Endodermal cell (in vitro differentiated cells): ENCODE results near the gene ZNF248. TPM values are rescaled to one million over a fixed set of nuclear protein-coding genes. Genes with fewer than 3 reads are reported as not detected.

Experiments
- DNase-seq: peaks from one replicate; pipeline ENCODE4 v3.0.0-alpha.2; 2017
- H3K27ac ChIP-seq: 2 replicates; pipeline ENCODE4 v1.5.1; 2013; ENCODE audit warnings: mild to moderate bottlenecking, low read depth, low read length, moderate library complexity
- H3K27me3 ChIP-seq: 2 replicates; pipeline ENCODE4 v1.6.1; 2013; ENCODE audit warnings: mild to moderate bottlenecking, low read length, moderate library complexity; ENCODE audit not compliant: insufficient read depth, control insufficient read depth, poor library complexity, severe bottlenecking
- H3K36me3 ChIP-seq: 2 replicates; pipeline ENCODE4 v1.7.0; 2013; ENCODE audit warnings: mild to moderate bottlenecking, low read length, moderate library complexity; ENCODE audit not compliant: control insufficient read depth, insufficient read depth
- H3K4me1 ChIP-seq: one replicate; pipeline ENCODE4 v1.7.0; 2013; ENCODE audit warnings: low read length; ENCODE audit not compliant: control insufficient read depth, insufficient read depth
- H3K4me3 ChIP-seq: 2 replicates; pipeline ENCODE4 v1.5.1; 2013; ENCODE audit warnings: mild to moderate bottlenecking, low read length, moderate library complexity
- H3K9ac ChIP-seq: 2 replicates; pipeline ENCODE4 v1.6.1; 2013; ENCODE audit warnings: mild to moderate bottlenecking, low read length, moderate library complexity; ENCODE audit not compliant: poor library complexity, severe bottlenecking; ENCODE audit errors: extremely low read depth
- H3K9me3 ChIP-seq: 2 replicates; pipeline ENCODE4 v1.6.1; 2013; ENCODE audit warnings: mild to moderate bottlenecking, low read length, moderate library complexity; ENCODE audit not compliant: control insufficient read depth
- H3K27ac Mint-ChIP-seq: 2 replicates; pipeline ENCODE4 v1.8.0; 2020; ENCODE audit warnings: mixed read lengths
- H3K27me3 Mint-ChIP-seq: 2 replicates; pipeline ENCODE4 v1.8.0; 2021; ENCODE audit warnings: mild to moderate bottlenecking, mixed read lengths; ENCODE audit not compliant: insufficient read depth
- H3K36me3 Mint-ChIP-seq: 2 replicates; pipeline ENCODE4 v1.8.0; 2020; ENCODE audit warnings: low read depth, mixed read lengths
- H3K4me1 Mint-ChIP-seq: 2 replicates; pipeline ENCODE4 v1.8.0; 2020; ENCODE audit warnings: mixed read lengths
- H3K4me3 Mint-ChIP-seq: 2 replicates; pipeline ENCODE4 v1.8.0; 2020; ENCODE audit warnings: mild to moderate bottlenecking, moderate library complexity, mixed read lengths
- H3K9me3 Mint-ChIP-seq: 2 replicates; pipeline ENCODE4 v1.8.0; 2020; ENCODE audit warnings: mild to moderate bottlenecking, mixed read lengths
- CTCF ChIP-seq: fragments of 200-600 bp; sonication (generic); conservative IDR thresholded peaks from 2 replicates; pipeline ENCODE4 v1.5.0; 2021; ENCODE audit warnings: antibody characterized with exemption, mild to moderate bottlenecking
- WGBS, 2 experiments: methylation state at CpG; one replicate each; pipeline versions ENCODE4 v1.1.5 to v1.1.7; 2013; ENCODE audit warnings: missing lambda C conversion rate in 2 of 2, mixed read lengths in 1 of 2; ENCODE audit not compliant: insufficient coverage in 1 of 2, insufficient read length in 1 of 2; 5-methylcytosine and 5-hydroxymethylcytosine counted together
- total RNA-seq, 2 donors: library from RNA; stranded (reverse); fragmentation: NEBNext Ultra II Directional in 1 of 2; extraction: Animal tissue kit (Norgen Biotek cat#: 25700) in 1 of 2; gene quantifications; 2 replicates in 1 of 2; 3 replicates in 1 of 2; pipeline ENCODE4 v1.2.1, GENCODE V29; 2021

ZNF248 gene
- total RNA-seq, 2 donors from 2014 or later = 7.2 to 17.8 TPM

- no peaks in the 10 kb centered on the region for H3K27me3 Mint-ChIP-seq
- 69 to 78% methylated on average over 4 to 5 of the region's 5 CpGs for WGBS, 2 experiments
- Histone ChIP-seq H3K36me3 (no peaks in the 10 kb centered on the region), H3K27ac (no peak overlapping the region), H3K27me3 (no peaks in the 10 kb centered on the region), H3K4me1 (no peaks in the 10 kb centered on the region), H3K9ac (no peak overlapping the region), H3K9me3 (peaks cover 47% of the 10 kb centered on the region), H3K4me3 (no peak overlapping the region)
- no peaks in the 10 kb centered on the region for H3K36me3 Mint-ChIP-seq
- peaks cover 69% of the 10 kb centered on the region for H3K9me3 Mint-ChIP-seq
- no peak overlapping the region for H3K27ac Mint-ChIP-seq
- H3K4me1 Mint-ChIP-seq = no peaks in the 10 kb centered on the region
- DNase-seq = no peak
- no peak for TF ChIP-seq CTCF
- H3K4me3 Mint-ChIP-seq = no peak overlapping the region
These were observed 83.1 kb downstream of the ZNF248 start for GRCh38 chr10:37774351-37774750.

GRCh38 chr10:37765216-37765615 lies 92.2 kb downstream of the ZNF248 start:
- WGBS, 2 experiments = 43% methylated on average over 1 of the region's 1 CpG; no CpG with 5 or more reads in 1 of the 2 experiments

GRCh38 chr10:37763132-37763531 lies 94.3 kb downstream of the ZNF248 start:
- H3K9ac ChIP-seq = no peak overlapping the region
- H3K27ac ChIP-seq = no peak overlapping the region
- peaks cover 92% of the 10 kb centered on the region for H3K9me3 Mint-ChIP-seq
- no peak overlapping the region for H3K4me3 ChIP-seq
- no peak for TF ChIP-seq CTCF
- H3K27ac Mint-ChIP-seq = no peak overlapping the region
- no peaks in the 10 kb centered on the region for H3K4me1 Mint-ChIP-seq
- H3K9me3 ChIP-seq = peaks cover 67% of the 10 kb centered on the region
- H3K36me3 ChIP-seq = no peaks in the 10 kb centered on the region
- DNase-seq = no peak
- H3K27me3 ChIP-seq = no peaks in the 10 kb centered on the region
- WGBS, 2 experiments = 49 to 50% methylated on average over 2 to 3 of the region's 3 CpGs
- H3K4me3 Mint-ChIP-seq = no peak overlapping the region
- H3K36me3 Mint-ChIP-seq = no peaks in the 10 kb centered on the region
- H3K27me3 Mint-ChIP-seq = no peaks in the 10 kb centered on the region
- H3K4me1 ChIP-seq = no peaks in the 10 kb centered on the region

More at GRCh38 chr10:37765216-37765615, 92.2 kb downstream of the ZNF248 start:
- no peaks in the 10 kb centered on the region for H3K27me3 ChIP-seq
- H3K4me3 Mint-ChIP-seq = no peak overlapping the region
- peak overlapping the region; percentile 35 for H3K4me3 ChIP-seq
- peaks cover 47% of the 10 kb centered on the region for H3K9me3 ChIP-seq
- H3K27ac ChIP-seq = no peak overlapping the region
- H3K9me3 Mint-ChIP-seq = peaks cover 86% of the 10 kb centered on the region
- TF ChIP-seq CTCF = no peak
- no peaks in the 10 kb centered on the region for H3K36me3 ChIP-seq
- H3K36me3 Mint-ChIP-seq = no peaks in the 10 kb centered on the region
- DNase-seq = no peak
- no peaks in the 10 kb centered on the region for H3K27me3 Mint-ChIP-seq
- no peaks in the 10 kb centered on the region for H3K4me1 ChIP-seq
- no peaks in the 10 kb centered on the region for H3K4me1 Mint-ChIP-seq
- H3K27ac Mint-ChIP-seq = no peak overlapping the region
- H3K9ac ChIP-seq = no peak overlapping the region
